Myocyte (in vitro differentiated cells): ENCODE measurements around the gene RELA. TPM values are rescaled to one million over a fixed set of nuclear protein-coding genes. Genes with fewer than 3 reads are reported as not detected.
A peak's percentile ranks its signal among the peaks of the same experiment; 100 is the strongest.
"Not testable (repeated sequence)": the region's sequence is repeated elsewhere in the genome, so short reads cannot be mapped to it uniquely, and the experiment has no call there.

Source experiments
- DNase-seq: peaks from one replicate; pipeline ENCODE4 v3.0.0-alpha.2; 2012; ENCODE audit warnings: low read depth
- total RNA-seq: library from RNA; depleted of rRNA; stranded (reverse); fragments of >200 nt; gene quantifications from 2 replicates; pipeline ENCODE4 v1.2.3, GENCODE V29; 2014

RELA gene
- total RNA-seq, 1 donor from 2014 or later: 37.1 TPM

- no peak for DNase-seq
Observed at GRCh38 chr11:65649656-65650546, 12.8 kb downstream of the RELA start.

- DNase-seq: no peak
Observed at GRCh38 chr11:65648997-65649493, 13.7 kb downstream of the RELA start.

- no peak for DNase-seq
Observed at GRCh38 chr11:65646958-65647701, 15.6 kb downstream of the RELA start.

GRCh38 chr11:65646288-65646957, 16.3 kb downstream of the RELA start:
- no peak for DNase-seq

- DNase-seq: peak; percentile 84
Observed at GRCh38 chr11:65645710-65646109, 17.0 kb downstream of the RELA start.

- DNase-seq: no peak
Observed at GRCh38 chr11:65644837-65645236, 17.9 kb downstream of the RELA start.

- no peak for DNase-seq
Observed at GRCh38 chr11:65643971-65644370, 18.7 kb downstream of the RELA start.

GRCh38 chr11:65642014-65642671, 20.6 kb downstream of the RELA start:
- DNase-seq: no peak

GRCh38 chr11:65641297-65642013, 21.3 kb downstream of the RELA start:
- no peak for DNase-seq

GRCh38 chr11:65640483-65641296, 22.0 kb downstream of the RELA start:
- no peak for DNase-seq

GRCh38 chr11:65639623-65640482, 22.9 kb downstream of the RELA start:
- DNase-seq: peak; percentile 45

- not testable (repeated sequence) for DNase-seq
Observed at GRCh38 chr11:65639228-65639597, 23.5 kb downstream of the RELA start.

- DNase-seq: peak; percentile 86
Observed at GRCh38 chr11:65637794-65638419, 24.8 kb downstream of the RELA start, which contains the start of gene SIPA1. Gene SIPA1 (plus strand): TSS chr11:65638101. CDS start chr11:65640922, 2,821 bp downstream.

- DNase-seq: no peak
Observed at GRCh38 chr11:65637032-65637557, 25.6 kb downstream of the RELA start.

- DNase-seq: no peak
Observed at GRCh38 chr11:65636108-65637031, 26.3 kb downstream of the RELA start.

- DNase-seq: no peak
Observed at GRCh38 chr11:65634905-65635731, 27.6 kb downstream of the RELA start.
